ENCODE results near the gene PRICKLE1. TPM values are rescaled to one million over a fixed set of nuclear protein-coding genes. Genes with fewer than 3 reads are reported as not detected.

The PRICKLE1 gene
- polyA plus RNA-seq, 1 donor (not counting 4 experiments of a cell fraction or from before 2014, with no cell fraction given) = 3.5 TPM

- no peaks in the 10 kb centered on the region for H3K79me2 ChIP-seq (ENCODE audit: control insufficient read depth, insufficient read depth, low read length)
- H3K27me3 ChIP-seq (ENCODE audit: control insufficient read depth, extremely low read depth, insufficient read depth, low read length) = no peaks in the 10 kb centered on the region
- H4K20me1 ChIP-seq (ENCODE audit: control insufficient read depth, extremely low read depth, insufficient read depth, low read length) = no peaks in the 10 kb centered on the region
- H3K27ac ChIP-seq (ENCODE audit: control insufficient read depth, insufficient read depth, low read length) = no peak overlapping the region
- no peak overlapping the region for H3K9ac ChIP-seq (ENCODE audit: control insufficient read depth, extremely low read depth, insufficient read depth, low read length)
- H3K9me3 ChIP-seq (ENCODE audit: control insufficient read depth, low read depth, low read length) = no peaks in the 10 kb centered on the region
- no peak overlapping the region for H3K4me2 ChIP-seq (ENCODE audit: control insufficient read depth, extremely low read depth, insufficient read depth, low read depth, low read length)
- H3K4me3 ChIP-seq (ENCODE audit: control insufficient read depth in 2 of 3, extremely low read depth in 1 of 3, insufficient read depth in 2 of 3, low read depth in 1 of 3, low read length in 3 of 3) = no peak overlapping the region
- no peak for DNase-seq (ENCODE audit: low read depth, low spot score)
- H3K4me1 ChIP-seq (ENCODE audit: control insufficient read depth, extremely low read depth, insufficient read depth, low read length) = no peaks in the 10 kb centered on the region
- H3K9me1 ChIP-seq (ENCODE audit: control insufficient read depth, extremely low read depth, insufficient read depth, low read length) = no peaks in the 10 kb centered on the region
- dilution Hi-C loops (cut with MboI; ENCODE audit: extremely low pct_ligation_motif_present, low sequenced_read_pairs) = no loop called here
- no peaks in the 10 kb centered on the region for H3K36me3 ChIP-seq (ENCODE audit: control insufficient read depth in 2 of 2, extremely low read depth in 1 of 2, insufficient read depth in 2 of 2, low read length in 2 of 2)
- TF ChIP-seq, protein P1, sequence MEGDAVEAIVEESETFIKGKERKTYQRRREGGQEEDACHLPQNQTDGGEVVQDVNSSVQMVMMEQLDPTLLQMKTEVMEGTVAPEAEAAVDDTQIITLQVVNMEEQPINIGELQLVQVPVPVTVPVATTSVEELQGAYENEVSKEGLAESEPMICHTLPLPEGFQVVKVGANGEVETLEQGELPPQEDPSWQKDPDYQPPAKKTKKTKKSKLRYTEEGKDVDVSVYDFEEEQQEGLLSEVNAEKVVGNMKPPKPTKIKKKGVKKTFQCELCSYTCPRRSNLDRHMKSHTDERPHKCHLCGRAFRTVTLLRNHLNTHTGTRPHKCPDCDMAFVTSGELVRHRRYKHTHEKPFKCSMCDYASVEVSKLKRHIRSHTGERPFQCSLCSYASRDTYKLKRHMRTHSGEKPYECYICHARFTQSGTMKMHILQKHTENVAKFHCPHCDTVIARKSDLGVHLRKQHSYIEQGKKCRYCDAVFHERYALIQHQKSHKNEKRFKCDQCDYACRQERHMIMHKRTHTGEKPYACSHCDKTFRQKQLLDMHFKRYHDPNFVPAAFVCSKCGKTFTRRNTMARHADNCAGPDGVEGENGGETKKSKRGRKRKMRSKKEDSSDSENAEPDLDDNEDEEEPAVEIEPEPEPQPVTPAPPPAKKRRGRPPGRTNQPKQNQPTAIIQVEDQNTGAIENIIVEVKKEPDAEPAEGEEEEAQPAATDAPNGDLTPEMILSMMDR (optimal IDR thresholded peaks at IDR 0.05 in 1 of 3, IDR thresholded peaks at IDR 0.05 in 1 of 3, conservative IDR thresholded peaks at IDR 0.05 in 1 of 3; ENCODE audit: extremely low read depth in 1 of 3, insufficient read depth in 2 of 3, low read length in 3 of 3) = no peak
- no peak for TF ChIP-seq EZH2 (IDR thresholded peaks at IDR 0.05; ENCODE audit: low read length)
- H2AFZ ChIP-seq (ENCODE audit: control insufficient read depth, low read length) = no peak overlapping the region
- no peak for FAIRE-seq
These were observed 85.5 kb downstream of the PRICKLE1 start for GRCh38 chr12:42504049-42504448.

GRCh38 chr12:42502682-42503081, 86.9 kb downstream of the PRICKLE1 start:
- DNase-seq (ENCODE audit: low read depth, low spot score) = no peak
- Histone ChIP-seq H3K27me3 (ENCODE audit: control insufficient read depth, extremely low read depth, insufficient read depth, low read length) (no peaks in the 10 kb centered on the region), H3K9me1 (ENCODE audit: control insufficient read depth, extremely low read depth, insufficient read depth, low read length) (no peaks in the 10 kb centered on the region), H3K4me2 (ENCODE audit: control insufficient read depth, extremely low read depth, insufficient read depth, low read depth, low read length) (no peak overlapping the region), H3K9me3 (ENCODE audit: control insufficient read depth, low read depth, low read length) (no peaks in the 10 kb centered on the region), H3K79me2 (ENCODE audit: control insufficient read depth, insufficient read depth, low read length) (no peaks in the 10 kb centered on the region), H3K4me1 (ENCODE audit: control insufficient read depth, extremely low read depth, insufficient read depth, low read length) (no peaks in the 10 kb centered on the region), H4K20me1 (ENCODE audit: control insufficient read depth, extremely low read depth, insufficient read depth, low read length) (no peaks in the 10 kb centered on the region), H3K36me3 (ENCODE audit: control insufficient read depth in 2 of 2, extremely low read depth in 1 of 2, insufficient read depth in 2 of 2, low read length in 2 of 2) (no peaks in the 10 kb centered on the region), H3K4me3 (ENCODE audit: control insufficient read depth in 2 of 3, extremely low read depth in 1 of 3, insufficient read depth in 2 of 3, low read depth in 1 of 3, low read length in 3 of 3) (no peak overlapping the region), H3K27ac (ENCODE audit: control insufficient read depth, insufficient read depth, low read length) (no peak overlapping the region), H3K9ac (ENCODE audit: control insufficient read depth, extremely low read depth, insufficient read depth, low read length) (no peak overlapping the region), H2AFZ (ENCODE audit: control insufficient read depth, low read length) (no peak overlapping the region)
- TF ChIP-seq, protein P1 (optimal IDR thresholded peaks at IDR 0.05 in 1 of 3, IDR thresholded peaks at IDR 0.05 in 1 of 3, conservative IDR thresholded peaks at IDR 0.05 in 1 of 3; ENCODE audit: extremely low read depth in 1 of 3, insufficient read depth in 2 of 3, low read length in 3 of 3) = no peak
- TF ChIP-seq EZH2 (IDR thresholded peaks at IDR 0.05; ENCODE audit: low read length) = no peak
- FAIRE-seq = no peak
- dilution Hi-C loops (cut with MboI; ENCODE audit: extremely low pct_ligation_motif_present, low sequenced_read_pairs) = no loop called here
